NCI-H2171 (cell line): ENCODE measurements around the gene TMEM174.
"Not testable (repeated sequence)": the region's sequence is repeated elsewhere in the genome, so short reads cannot be mapped to it uniquely, and the experiment has no call there.

ENCODE experiments used
- DNase-seq: peaks from one replicate; lab custom pipeline; 2025; lab: John Stamatoyannopoulos, UW

The TMEM174 gene

DNA sequence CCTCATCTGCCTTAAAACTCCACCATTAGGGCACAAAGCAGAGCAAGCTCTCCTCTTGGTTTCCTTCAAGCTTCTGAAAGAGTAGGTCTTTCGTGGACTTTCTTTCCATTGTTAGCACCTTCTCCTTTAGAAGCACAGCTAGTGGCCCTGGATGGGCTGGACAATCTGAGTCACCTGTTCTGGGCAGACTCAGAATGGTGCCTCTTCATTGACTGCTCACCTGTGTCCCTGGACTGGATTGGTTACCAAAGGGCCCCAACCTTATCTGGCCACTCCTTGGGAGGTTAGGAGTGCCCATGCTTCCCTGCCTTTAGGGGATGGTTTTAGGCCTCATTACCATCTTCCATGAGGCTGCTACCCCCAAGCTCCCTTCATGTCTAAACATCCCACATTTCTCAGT, 23.2 kb downstream of the TMEM174 start:
- no peak for DNase-seq

DNA sequence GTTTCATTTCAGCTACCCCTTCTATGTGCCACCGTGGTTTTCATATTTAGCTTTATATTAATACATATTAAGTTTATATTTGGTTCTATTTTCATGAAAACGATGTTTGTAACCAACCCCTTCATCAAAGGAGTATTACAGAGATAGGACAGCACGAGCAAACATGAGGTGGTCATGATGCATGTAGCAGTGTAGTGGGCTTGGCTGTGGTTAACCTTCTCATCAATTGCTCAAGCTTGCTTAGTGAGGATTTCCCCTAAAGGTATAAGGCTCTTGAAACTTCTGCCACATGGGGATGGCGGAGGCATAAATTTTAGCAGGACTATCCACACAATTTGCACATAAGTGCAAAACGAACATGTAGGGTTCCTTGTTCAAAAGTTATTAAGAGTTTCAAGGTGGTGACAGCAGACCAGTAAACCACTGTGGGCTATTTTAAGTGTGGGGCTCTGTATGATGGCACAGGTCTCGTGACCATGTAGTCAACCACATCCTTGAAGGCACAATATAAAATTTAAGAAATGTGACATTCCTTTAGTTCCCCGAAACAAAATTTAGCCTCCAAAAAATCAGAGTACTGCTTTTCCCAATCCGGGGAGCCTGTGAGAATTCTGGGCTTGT, 24.8 kb downstream of the TMEM174 start:
- no peak for DNase-seq

DNA sequence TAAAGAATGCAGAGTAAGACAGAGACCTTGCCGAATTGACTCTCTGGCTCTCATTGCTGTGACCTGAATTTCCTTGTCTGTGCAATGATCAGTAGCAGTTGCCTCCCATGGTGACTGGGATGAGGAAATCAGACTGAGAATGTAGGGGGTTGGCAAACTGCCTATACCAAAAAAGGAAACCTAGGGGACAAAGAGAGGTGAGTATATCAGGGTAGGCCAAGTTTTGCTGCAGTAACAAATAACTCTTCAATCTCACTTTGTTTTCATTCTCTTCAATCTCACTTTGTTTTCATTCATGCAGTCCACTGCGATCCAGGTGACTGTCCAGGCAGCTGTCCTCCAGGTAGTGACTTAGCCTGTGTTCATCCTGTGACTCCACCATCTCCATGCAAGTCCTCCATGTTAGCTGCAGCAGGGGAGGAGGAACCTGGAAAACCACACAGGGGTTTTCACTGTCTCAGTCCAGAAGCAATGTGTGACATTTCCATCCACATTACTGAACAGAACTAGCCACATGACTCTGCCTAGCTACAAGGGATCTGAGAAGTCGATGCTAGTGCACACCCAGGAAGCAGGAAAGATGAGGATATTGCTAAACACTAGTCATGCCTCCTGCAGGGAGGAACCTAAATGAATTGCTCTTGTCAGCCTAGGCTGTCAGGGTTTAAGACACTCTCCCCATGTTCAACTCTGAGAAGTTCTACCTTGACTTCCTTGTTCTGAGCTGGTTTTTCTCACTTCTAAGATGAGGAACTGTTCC, 26.0 kb downstream of the TMEM174 start:
- no peak for DNase-seq

DNA sequence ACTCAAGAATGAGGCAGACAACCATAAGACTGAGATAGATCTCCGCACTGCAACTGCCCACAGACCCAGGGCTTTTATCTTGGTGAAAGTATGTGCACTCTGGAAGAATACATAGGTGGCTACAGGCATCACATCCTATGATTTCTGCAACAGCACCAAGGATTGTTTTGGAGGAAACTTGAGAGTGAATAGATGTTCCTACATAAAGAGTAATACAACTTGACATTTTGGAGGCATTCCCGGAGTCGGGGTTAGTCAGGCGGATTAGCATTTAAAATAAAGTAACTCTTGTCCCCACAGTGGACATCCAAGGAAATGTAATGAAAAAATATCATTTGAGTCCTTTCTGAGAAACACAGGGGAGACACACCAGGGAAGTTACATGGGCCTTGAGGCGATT, 26.7 kb downstream of the TMEM174 start:
- no peak for DNase-seq

DNA sequence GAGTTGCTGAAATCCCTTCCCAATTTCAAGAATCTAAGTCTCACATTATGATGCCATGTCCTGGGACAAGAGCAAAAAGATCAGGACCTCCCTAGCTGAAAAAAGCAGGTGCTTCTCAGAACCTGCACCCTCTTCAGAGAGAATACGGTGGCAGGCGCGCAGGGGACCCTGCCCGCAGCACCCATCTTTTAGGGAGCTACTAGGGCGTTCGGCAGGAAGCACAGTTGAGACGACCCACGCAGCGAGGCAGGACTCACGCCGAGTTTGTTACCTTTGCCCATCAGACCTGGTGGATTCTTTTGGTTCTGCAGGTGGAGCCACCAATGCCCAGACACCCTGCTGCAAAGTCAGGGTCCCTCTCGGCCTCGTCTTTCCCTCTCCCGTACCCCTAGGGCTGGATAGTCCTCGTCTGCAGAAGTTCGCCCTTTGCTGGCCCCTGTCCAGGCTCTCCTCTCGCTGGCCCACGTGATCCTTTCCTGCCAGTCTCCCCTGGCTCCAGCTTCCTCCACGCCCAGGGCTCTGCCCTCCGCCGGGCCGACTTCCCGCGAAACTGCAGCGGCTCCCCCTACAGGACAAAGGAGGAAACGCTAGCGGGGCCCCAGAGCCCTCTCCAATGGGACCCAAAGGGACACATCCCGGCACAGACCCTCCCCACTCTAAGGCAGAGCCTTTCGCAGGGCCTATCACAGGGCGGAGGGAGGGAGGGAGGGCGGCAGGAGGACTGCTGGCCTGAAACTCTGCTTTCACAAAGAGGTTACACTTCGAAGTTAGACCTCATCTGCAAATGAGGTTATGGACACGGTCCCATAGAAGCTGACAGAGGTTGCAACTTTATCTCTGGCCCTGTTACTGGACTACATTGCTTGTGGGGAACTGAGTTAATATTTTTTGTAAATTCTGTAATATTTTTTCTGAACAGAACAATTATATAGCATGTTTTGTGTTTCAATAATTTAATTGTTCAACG, 28.8 kb downstream of the TMEM174 start:
- no peak for DNase-seq

DNA sequence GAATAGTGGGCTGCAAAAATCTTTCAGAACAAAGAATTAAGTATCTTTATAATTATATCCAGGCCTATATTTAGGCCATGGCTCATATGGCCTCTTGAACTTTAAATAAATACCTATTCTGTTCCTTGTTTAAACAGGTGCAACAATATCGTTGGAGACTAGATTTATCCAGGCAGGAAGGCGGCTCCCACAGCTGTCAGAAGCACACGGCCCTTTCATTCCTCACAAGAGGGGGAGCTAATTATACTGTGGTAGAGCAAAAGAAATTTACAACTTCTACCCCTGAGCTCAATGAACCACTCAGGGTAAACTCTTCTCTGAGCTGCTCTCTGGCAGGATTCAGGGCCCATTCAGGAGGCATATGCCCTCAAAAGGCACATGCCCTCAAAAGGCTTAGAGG, 31.3 kb downstream of the TMEM174 start:
- DNase-seq = no peak

DNA sequence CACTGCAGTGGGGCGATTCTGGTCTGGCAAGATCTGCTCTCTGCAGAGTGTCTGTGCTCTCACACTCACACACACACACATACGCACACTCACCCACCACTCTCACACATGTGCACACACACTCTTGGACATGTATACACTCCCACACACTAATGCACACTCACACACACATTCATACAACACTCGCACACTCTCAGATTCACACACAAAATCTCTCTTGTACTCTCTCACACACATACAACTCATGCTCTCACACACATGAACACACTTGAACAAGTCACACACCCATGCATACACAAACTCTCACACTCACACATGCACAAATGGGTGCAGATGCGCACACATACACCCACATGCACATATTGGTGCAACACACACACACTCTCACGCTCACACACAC, 31.7 kb downstream of the TMEM174 start:
- DNase-seq = no peak

DNA sequence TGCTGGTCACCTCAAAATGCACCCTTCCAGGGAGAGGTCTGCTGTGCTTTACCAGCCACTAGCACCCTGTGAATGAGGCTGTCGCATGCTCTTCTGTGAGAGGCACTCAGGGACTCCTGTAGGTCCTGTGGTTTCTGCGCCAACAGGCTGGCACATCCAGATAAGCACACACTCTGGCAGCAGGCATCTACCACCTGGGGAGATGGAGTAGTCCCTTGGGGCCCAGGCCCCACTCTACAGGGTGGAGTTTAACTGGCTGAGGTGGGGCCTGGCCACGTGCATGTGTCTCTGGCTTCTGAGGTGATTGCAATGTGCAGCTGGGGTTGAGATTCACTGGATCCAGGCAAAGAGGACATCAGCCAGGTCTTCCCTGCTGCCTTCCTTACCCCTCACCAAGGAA, 32.3 kb downstream of the TMEM174 start:
- DNase-seq = no peak

DNA sequence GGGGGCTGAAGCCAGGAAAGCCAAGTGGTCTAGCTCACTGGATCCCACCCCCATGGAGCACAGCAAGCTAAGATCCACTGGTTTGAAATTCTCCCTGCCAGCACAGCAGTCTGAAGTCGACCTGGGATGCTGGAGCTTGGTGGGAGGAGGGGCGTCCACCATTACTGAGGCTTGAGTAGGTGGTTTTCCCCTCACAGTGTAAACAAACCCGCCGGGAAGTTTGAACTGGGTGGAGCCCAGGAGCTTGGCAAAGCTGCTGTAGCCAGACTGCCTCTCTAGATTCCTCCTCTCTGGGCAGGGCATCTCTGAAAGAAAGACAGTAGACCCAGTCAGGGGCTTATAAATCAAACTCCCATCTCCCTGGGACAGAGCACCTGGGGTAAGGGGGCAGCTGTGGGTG, 34.2 kb downstream of the TMEM174 start:
- not testable (repeated sequence) for DNase-seq

DNA sequence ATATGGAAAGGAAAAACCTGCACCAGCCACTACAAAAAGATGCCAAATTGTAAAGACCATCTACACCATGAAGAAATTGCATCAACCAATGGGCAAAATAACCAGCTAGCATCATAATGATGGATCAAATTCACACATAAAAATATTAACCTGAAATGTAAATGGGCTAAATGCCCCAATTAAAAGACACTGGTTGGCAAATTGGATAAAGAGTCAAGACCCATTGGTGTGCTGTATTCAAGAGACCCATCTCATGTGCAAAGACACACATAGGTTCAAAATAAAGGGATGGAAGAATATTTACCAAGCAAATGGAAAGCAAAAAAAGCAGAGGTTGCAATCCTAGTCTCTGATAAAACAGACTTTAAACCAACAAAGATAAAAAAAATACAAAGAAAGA, 36.1 kb downstream of the TMEM174 start:
- not testable (repeated sequence) for DNase-seq

DNA sequence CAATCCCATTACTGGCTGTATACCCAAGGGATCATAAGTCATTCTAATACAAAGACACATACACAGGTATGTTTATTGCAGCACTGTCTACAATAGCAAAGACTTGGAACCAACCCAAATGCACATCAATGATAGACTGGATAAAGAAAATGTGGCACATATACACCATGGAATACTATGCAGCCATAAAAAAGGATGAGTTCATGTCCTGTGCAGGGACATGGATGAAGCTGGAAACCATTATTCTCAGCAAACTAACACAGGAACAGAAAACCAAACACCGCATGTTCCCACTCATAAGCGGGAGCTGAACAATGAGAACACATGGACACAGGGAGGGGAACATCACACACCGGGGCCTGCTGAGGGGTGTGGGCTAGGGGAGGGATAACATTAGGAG, 39.7 kb downstream of the TMEM174 start:
- not testable (repeated sequence) for DNase-seq

DNA sequence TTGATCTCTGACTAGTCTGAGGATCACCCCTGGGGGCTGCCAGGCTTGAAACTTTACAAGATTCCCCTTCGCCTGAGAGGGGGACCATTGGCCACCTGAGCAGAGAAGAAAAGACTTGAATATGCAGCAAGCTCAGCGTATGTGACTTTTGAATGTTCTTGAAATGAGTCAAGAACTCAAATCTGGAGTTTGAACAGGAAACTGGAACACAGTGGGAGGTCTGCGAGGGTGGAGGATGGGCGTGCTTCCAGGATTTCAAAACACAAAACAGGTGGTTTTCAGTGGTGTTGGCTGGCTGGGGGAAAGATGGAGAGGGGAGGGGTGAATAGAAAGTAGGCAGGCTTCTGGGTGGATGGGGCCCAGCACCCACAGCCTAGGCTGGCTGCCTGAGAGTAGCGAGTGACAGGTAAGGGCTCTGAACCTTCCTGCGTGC, 40.6 kb downstream of the TMEM174 start:
- DNase-seq = no peak

DNA sequence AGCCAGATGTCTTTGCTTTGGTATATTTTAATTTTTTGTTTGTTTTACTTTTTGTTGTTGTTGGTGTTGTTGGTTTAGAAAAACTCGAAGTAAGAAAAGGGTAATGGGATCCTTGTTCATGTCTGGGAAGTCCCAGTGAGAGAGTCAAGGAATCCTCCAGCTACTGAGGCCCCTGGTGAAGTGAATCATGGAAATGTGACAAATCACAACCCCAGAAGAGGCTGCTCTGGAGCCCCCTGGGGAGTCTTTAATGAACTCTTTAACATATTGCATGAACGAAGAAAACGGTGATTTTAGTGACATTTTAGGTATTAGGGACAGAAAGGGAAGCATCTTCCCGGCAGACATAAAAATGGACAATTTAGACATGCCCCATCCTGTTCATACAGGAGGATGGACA, 41.3 kb downstream of the TMEM174 start:
- no peak for DNase-seq

DNA sequence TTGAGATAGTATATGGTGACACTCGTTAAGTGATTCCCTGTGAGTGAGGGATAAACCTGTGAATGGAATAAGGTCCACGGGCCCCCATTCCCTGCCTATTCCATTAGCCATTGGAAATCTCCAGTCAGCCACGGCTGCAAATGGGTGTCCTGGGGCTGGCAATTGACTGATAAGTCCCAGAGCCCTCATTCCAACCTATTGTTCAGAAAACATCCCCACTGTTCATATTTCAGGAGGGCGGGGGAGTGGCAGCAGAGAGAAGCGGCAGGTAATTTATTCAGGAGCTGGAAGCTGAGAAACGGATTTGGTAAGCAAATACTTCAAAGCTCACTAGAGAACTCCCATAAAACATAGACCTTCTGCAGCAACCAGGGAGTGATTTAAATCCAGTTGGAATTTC, 42.0 kb downstream of the TMEM174 start:
- no peak for DNase-seq

DNA sequence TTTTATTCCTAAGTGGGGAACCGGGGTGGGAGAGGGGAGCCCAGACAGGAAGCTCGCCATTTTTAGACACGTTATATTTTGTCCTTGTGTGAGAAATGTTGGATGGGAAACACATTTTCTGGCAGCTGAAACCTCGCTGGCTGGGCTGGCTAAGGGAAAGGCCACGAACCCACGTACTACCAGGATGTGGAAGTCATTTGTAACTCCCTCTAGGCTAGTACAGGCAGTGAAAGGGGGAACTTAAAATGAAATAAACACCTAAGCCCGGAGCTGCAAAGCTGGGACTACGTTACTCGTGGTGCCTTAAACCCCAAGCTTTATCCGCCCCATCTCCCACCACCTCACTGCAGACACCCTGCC, 42.5 kb downstream of the TMEM174 start:
- DNase-seq = no peak

DNA sequence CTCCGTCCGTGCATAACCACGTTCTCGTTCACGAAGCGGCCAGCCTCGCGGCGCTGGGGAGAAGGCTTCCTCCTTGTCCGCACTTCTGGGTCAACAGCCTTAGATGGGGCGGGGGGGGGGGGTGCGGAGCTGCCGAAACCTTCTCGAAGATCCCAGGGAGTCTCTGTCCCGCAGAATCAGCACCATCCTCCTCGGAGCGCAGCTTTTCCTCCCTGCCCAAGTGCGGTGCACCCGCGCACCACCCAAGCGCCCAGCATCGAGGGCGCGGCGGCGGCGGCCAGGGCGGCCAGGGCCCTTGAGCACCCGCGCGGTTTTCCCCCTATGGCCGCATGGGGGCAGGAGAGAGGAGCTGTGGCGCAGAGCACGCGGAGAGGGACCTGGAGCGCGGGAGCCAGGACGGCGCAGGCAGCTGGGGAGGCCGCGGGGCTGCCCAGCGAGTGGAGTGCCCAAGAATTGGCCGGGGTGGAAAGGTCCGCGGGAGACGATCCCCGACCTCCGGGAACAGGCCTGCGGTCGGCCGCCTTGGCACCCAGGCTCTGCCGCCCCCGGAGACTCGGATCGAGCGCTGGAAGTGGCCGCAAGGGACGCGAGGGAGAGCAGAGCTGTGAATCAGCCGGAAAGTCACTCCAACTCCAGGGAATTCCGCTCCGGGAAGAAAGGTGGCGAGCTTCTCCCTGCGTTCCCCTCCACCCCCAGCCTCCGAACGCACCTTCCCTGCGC, 43.1 kb downstream of the TMEM174 start:
- peak; percentile 63 for DNase-seq

DNA sequence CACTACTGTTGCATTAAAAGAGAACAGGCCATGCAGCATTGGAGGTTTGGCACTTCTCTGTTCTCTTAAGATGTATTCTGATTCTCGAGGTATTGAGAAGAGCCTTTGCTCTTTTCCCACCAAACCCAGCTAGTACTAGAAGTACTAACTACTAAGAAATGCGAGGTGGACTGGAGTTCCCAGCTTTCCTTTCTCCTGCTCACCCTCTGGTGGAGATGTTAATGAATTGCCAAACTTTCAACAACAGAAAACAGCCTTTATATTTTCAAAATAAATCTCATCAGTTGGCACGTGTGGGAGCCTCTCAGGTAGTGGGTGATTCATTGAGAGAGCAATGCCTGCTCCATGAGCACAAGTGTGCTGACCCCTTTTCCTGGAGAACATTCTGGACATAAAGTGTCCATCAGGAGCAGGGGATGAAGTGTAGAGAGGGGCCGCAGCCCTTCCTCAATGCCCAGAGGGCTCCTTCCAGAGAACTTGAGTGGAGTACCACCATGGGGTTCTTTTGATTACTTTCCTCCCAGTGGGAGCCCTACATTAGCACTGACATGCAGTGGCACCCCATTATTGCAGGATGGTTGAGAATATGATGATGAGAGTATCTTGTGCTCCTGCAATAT, 45.7 kb downstream of the TMEM174 start:
- no peak for DNase-seq

DNA sequence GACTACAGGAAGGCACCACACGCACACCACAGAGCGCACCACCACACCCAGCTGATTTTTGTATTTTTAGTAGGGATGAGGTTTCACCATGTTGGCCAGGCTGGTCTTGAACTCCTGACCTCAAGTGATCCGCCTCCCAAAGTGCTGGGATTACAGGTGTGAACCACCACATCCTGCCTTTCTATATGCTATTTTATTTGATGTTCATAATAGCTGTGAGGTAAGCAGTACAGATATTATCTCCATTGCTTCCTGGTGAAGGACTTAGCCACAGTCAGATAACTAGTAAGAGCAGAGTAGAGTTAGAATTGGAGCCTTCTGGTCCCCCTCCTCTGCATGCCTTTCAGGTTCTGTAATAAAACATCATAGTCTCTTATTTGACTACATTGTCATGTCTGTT, 46.3 kb downstream of the TMEM174 start:
- DNase-seq = not testable (repeated sequence)

DNA sequence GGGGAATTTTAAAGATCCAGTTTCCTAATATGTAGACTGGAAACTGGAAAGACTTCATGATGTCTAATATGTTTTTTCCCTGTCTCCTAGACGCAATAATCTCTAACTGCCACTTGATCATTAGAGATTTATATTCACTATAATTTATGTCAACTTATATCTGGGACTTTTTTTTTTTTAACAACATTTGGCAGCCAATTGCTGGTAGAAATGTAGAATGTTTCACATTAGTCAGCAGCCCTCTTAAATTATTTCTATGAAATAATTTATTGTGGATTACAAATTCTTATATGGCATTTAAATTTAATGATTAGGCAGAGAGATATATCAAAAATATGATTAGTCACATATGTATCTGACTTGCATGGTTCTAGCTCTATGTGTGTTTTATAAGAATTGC, 48.2 kb downstream of the TMEM174 start:
- no peak for DNase-seq

DNA sequence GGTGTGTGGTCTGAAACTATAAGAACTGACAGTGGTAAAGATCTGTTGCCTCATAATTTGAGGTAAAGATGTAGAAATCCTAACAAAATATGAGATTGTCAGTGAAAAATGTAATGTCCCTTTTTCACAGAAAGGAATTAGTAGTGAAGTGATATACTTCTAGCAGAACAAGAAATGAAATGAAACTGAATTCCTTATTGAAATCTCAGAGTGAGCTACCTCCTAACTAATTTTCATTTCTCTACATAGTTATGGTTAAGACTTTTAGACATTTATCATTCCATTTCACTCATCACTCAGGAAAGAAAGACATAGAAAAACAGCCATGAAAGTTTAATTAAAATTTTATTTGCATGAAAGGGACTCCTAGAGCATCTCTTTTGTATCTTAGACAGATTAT, 48.7 kb downstream of the TMEM174 start:
- no peak for DNase-seq

DNA sequence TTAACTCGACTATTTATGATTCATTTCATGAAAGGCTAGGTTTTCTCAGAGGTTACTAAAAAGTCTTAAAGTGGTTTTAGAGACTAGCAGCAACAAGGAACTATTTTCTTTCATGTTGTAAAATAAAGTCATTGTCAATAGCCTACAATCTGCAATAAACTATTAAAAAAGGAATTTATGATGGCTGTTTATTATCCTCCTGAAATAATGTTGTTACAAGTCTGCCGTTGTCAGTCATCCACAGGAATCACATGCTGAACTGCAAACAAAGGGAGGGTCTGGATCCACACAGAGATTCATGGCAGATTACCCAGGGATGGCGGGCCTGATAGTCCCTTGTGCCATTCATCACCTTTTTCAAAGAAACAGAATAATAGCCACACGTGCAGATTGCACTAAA, 49.2 kb downstream of the TMEM174 start:
- DNase-seq = no peak
